Ishikawa (cell line): ENCODE results near the gene CEMIP2.

Source experiments
- CEBPB ChIP-seq: IDR thresholded peaks from 2 replicates; pipeline ENCODE4 v1.6.1; 2012
- CREB1 ChIP-seq: IDR thresholded peaks from 2 replicates; pipeline ENCODE4 v1.6.1; 2012; ENCODE audit warnings: low read depth
- EGR1 ChIP-seq: IDR thresholded peaks from 2 replicates; pipeline ENCODE4 v1.6.1; 2012
- EP300 ChIP-seq: IDR thresholded peaks from 2 replicates; pipeline ENCODE4 v1.6.1; 2012; ENCODE audit warnings: borderline replicate concordance
- FOXM1 ChIP-seq: IDR thresholded peaks from 2 replicates; pipeline ENCODE4 v1.6.1; 2012; ENCODE audit warnings: low read depth, borderline replicate concordance
- RAD21 ChIP-seq: IDR thresholded peaks from 2 replicates; pipeline ENCODE4 v1.6.1; 2012; ENCODE audit warnings: low read depth
- REST ChIP-seq: IDR thresholded peaks from 2 replicates; pipeline ENCODE4 v1.6.1; 2012; ENCODE audit warnings: low read depth, mild to moderate bottlenecking
- TAF1 ChIP-seq: IDR thresholded peaks from 2 replicates; pipeline ENCODE4 v1.6.1; 2012; ENCODE audit warnings: low read depth, mild to moderate bottlenecking
- TCF12 ChIP-seq: IDR thresholded peaks from 2 replicates; pipeline ENCODE4 v1.6.1; 2012; ENCODE audit warnings: low read depth
- TEAD4 ChIP-seq: IDR thresholded peaks from 2 replicates; pipeline ENCODE4 v1.6.1; 2012
- USF1 ChIP-seq: IDR thresholded peaks from 2 replicates; pipeline ENCODE4 v1.6.1; 2012
- YY1 ChIP-seq: IDR thresholded peaks from 2 replicates; pipeline ENCODE4 v1.6.1; 2012; ENCODE audit warnings: low read depth
- ZBTB7A ChIP-seq: IDR thresholded peaks from 2 replicates; pipeline ENCODE4 v1.6.1; 2012; ENCODE audit warnings: low read depth
- TF ChIP-seq, protein P1 (sequence below): IDR thresholded peaks from 2 replicates; pipeline ENCODE4 v1.6.1; 2012

DNA sequence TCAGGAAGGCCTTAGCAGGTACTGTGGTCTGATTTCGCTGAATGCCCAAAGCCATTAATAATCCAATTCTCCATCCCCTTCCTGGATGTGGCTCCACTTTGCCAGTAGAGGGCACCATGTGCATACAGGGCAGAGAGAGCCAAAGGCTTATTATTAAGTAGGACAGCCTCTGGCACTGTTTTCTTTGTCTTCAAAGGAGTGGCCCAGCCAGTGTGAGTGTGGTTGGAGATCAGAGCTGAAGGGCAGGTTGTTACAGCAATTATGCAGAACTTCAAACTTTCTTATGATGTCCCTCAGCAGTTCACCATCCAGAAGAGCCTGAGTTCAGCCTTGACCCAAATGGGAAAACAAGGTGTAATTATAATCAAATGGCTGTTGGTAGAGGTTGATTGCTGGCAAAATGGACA is 38.6 kb upstream of the CEMIP2 start:
- TF ChIP-seq CREB1 (no peak), EP300 (no peak), YY1 (no peak), CEBPB (no peak), REST (no peak), FOXM1 (no peak), TAF1 (no peak), USF1 (no peak), ZBTB7A (no peak), RAD21 (peak; percentile 95), TCF12 (no peak), EGR1 (no peak), TEAD4 (no peak)
- TF ChIP-seq, protein P1, sequence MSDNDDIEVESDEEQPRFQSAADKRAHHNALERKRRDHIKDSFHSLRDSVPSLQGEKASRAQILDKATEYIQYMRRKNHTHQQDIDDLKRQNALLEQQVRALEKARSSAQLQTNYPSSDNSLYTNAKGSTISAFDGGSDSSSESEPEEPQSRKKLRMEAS: no peak
